ENCODE data around the gene SYT1.

- TF ChIP-seq CTCF (IDR thresholded peaks at IDR 0.05) (no peak), POLR2A (IDR thresholded peaks at IDR 0.05) (no peak)
Observed at GRCh38 chr12:78951803-78952551, 87.4 kb downstream of the SYT1 start.
